Peyer's patch (tissue), 4 donors: ENCODE data around the gene TFF2. TPM values are rescaled to one million over a fixed set of nuclear protein-coding genes. Genes with fewer than 3 reads are reported as not detected.

ENCODE experiments used
- DNase-seq, 3 donors: peaks; one replicate each; pipeline ENCODE4 v3.0.0-alpha.2; 2017 to 2019
- H3K27ac ChIP-seq, 4 donors: fragments of 200-600 bp; sonication (generic); one replicate each; pipeline ENCODE4 v1.5.1; 2016 to 2019
- H3K27me3 ChIP-seq, 2 donors: fragments of 200-600 bp; sonication (generic); one replicate each; pipeline ENCODE4 v1.5.1; 2019
- H3K36me3 ChIP-seq, 3 donors: fragments of 200-600 bp; sonication (generic); one replicate each; pipeline ENCODE4 v1.5.1; 2016 to 2019
- H3K4me1 ChIP-seq, 4 donors: fragments of 200-600 bp; sonication (generic); one replicate each; pipeline ENCODE4 v1.5.1; 2016 to 2019
- H3K4me3 ChIP-seq, 4 donors: fragments of 200-600 bp; sonication (generic); 1 replicate in 3 of 4; 2 replicates in 1 of 4; pipeline ENCODE4 v1.5.1; 2016 to 2019; ENCODE audit warnings: mild to moderate bottlenecking in 1 of 4
- H3K9me3 ChIP-seq, 4 donors: fragments of 200-600 bp; sonication (generic); one replicate each; pipeline ENCODE4 v1.5.1; 2016 to 2019; ENCODE audit warnings: mild to moderate bottlenecking in 1 of 4
- POLR2A ChIP-seq, 2 donors: fragments of 450-650 bp; IDR thresholded peaks; one replicate each; pipeline ENCODE4 v1.5.1; 2017; ENCODE audit warnings: antibody characterized with exemption in 2 of 2, mild to moderate bottlenecking in 2 of 2, moderate library complexity in 2 of 2
- total RNA-seq, 4 donors: library from RNA; depleted of rRNA; stranded (reverse); fragments of >200 nt; gene quantifications; one replicate each; pipeline ENCODE4 v1.1.0, GENCODE V29; 2016
- TF ChIP-seq, protein P1 (sequence below), 6 experiments: fragments of 450-650 bp in 4 of 6; fragments of 200-600 bp in 2 of 6; sonication (generic) in 1 of 6; IDR thresholded peaks; one replicate each; pipeline ENCODE4 v1.5.1; 2017 to 2019; ENCODE audit warnings: antibody characterized with exemption in 6 of 6, mild to moderate bottlenecking in 3 of 6, moderate library complexity in 1 of 6

Gene TFF2
- total RNA-seq, 4 donors from 2014 or later = 6.7 TPM; not detected in 3

DNA sequence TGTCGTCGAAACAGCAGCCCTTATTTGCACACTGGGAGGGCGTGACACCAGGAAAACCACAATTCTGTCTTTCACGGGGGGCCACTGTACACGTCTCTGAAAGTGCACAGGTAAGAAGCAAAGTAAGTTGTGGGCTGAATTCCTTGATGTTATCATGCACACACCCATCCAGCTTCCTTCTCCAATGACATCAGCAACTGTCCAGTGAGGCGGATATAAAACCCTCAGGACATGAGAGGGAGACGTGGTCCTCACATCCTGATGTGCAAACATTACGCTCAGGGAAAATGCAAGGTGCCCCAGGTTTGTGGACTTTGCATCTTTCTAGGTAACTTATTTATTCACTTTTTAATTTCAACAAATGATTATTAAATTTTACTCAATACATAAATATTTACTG lies 12.5 kb upstream of the TFF2 start:
- Histone ChIP-seq H3K4me1 (no peaks in the 10 kb centered on the region), H3K36me3 (no peaks in the 10 kb centered on the region), H3K27me3 (no peaks in the 10 kb centered on the region), H3K4me3 (no peak overlapping the region), H3K27ac (no peak overlapping the region), H3K9me3 (peaks cover 0 to 5% (median 0%) of the 10 kb centered on the region in 4 donors)
- no peak for DNase-seq
- no peak for TF ChIP-seq POLR2A (IDR thresholded peaks at IDR 0.05)
- TF ChIP-seq, protein P1, sequence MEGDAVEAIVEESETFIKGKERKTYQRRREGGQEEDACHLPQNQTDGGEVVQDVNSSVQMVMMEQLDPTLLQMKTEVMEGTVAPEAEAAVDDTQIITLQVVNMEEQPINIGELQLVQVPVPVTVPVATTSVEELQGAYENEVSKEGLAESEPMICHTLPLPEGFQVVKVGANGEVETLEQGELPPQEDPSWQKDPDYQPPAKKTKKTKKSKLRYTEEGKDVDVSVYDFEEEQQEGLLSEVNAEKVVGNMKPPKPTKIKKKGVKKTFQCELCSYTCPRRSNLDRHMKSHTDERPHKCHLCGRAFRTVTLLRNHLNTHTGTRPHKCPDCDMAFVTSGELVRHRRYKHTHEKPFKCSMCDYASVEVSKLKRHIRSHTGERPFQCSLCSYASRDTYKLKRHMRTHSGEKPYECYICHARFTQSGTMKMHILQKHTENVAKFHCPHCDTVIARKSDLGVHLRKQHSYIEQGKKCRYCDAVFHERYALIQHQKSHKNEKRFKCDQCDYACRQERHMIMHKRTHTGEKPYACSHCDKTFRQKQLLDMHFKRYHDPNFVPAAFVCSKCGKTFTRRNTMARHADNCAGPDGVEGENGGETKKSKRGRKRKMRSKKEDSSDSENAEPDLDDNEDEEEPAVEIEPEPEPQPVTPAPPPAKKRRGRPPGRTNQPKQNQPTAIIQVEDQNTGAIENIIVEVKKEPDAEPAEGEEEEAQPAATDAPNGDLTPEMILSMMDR (IDR thresholded peaks at IDR 0.05) = no peak

- Histone ChIP-seq H3K36me3 (no peaks in the 10 kb centered on the region), H3K27me3 (no peaks in the 10 kb centered on the region), H3K4me3 (no peak overlapping the region), H3K9me3 (peaks cover 0 to 5% (median 0%) of the 10 kb centered on the region in 4 donors), H3K4me1 (no peaks in the 10 kb centered on the region), H3K27ac (no peak overlapping the region)
- TF ChIP-seq POLR2A (IDR thresholded peaks at IDR 0.05) = no peak
- TF ChIP-seq, protein P1 (IDR thresholded peaks at IDR 0.05) = no peak
- no peak for DNase-seq
Observed at GRCh38 chr21:42362700-42363099, 11.9 kb upstream of the TFF2 start.

GRCh38 chr21:42362198-42362597 lies 11.4 kb upstream of the TFF2 start:
- peaks cover 0 to 5% (median 0%) of the 10 kb centered on the region in 4 donors for H3K9me3 ChIP-seq
- no peak overlapping the region for H3K4me3 ChIP-seq
- no peaks in the 10 kb centered on the region for H3K4me1 ChIP-seq
- DNase-seq = no peak
- H3K36me3 ChIP-seq = no peaks in the 10 kb centered on the region
- H3K27me3 ChIP-seq = no peaks in the 10 kb centered on the region
- TF ChIP-seq, protein P1 (IDR thresholded peaks at IDR 0.05) = no peak
- no peak for TF ChIP-seq POLR2A (IDR thresholded peaks at IDR 0.05)
- H3K27ac ChIP-seq = no peak overlapping the region

GRCh38 chr21:42361286-42361685 lies 10.5 kb upstream of the TFF2 start:
- Histone ChIP-seq H3K4me1 (no peaks in the 10 kb centered on the region), H3K27ac (no peak overlapping the region), H3K9me3 (peaks cover 0 to 5% (median 0%) of the 10 kb centered on the region in 4 donors), H3K4me3 (no peak overlapping the region), H3K36me3 (no peaks in the 10 kb centered on the region), H3K27me3 (no peaks in the 10 kb centered on the region)
- TF ChIP-seq POLR2A (IDR thresholded peaks at IDR 0.05) = no peak
- TF ChIP-seq, protein P1 (IDR thresholded peaks at IDR 0.05) = no peak
- DNase-seq = peak in 1 of 3 donors; percentile 31

- Histone ChIP-seq H3K27me3 (no peaks in the 10 kb centered on the region), H3K4me3 (no peak overlapping the region), H3K27ac (no peak overlapping the region), H3K4me1 (no peaks in the 10 kb centered on the region), H3K36me3 (no peaks in the 10 kb centered on the region), H3K9me3 (peaks cover 0 to 5% (median 0%) of the 10 kb centered on the region in 4 donors)
- DNase-seq = peak in 1 of 3 donors; percentile 26
- TF ChIP-seq, protein P1 (IDR thresholded peaks at IDR 0.05) = peak in 2 of 6 experiments; percentile 9 to 15
- no peak for TF ChIP-seq POLR2A (IDR thresholded peaks at IDR 0.05)
Observed at GRCh38 chr21:42360317-42360716, 9.5 kb upstream of the TFF2 start.

DNA sequence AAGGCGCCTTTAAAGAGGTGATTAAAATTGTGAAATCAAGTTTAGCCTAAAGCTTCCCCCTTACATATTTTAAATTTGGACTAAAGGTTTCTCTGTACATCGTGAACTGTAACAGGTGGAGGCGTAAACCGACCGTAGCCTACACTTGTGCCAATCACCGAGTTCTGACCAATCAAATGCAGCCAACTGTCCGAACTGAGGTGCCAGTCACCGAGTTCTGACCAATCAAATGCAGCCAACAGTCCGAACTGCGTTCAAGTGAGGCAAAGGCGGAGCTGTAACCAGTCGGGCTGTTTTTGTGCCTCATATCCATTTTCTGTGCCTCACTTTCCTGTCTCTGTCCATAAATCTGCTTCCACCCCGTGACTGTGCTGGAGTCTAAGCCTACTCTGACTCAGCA lies 8.1 kb upstream of the TFF2 start:
- Histone ChIP-seq H3K4me1 (no peaks in the 10 kb centered on the region), H3K27me3 (no peaks in the 10 kb centered on the region), H3K36me3 (no peaks in the 10 kb centered on the region), H3K9me3 (peaks cover 0 to 5% (median 0%) of the 10 kb centered on the region in 4 donors), H3K27ac (no peak overlapping the region), H3K4me3 (no peak overlapping the region)
- TF ChIP-seq, protein P1 (IDR thresholded peaks at IDR 0.05) = no peak
- TF ChIP-seq POLR2A (IDR thresholded peaks at IDR 0.05) = no peak
- DNase-seq = peak in 1 of 3 donors; percentile 20
